HG03139 (cell line): ENCODE results near the gene USP9Y.
"Not testable (repeated sequence)": the region's sequence is repeated elsewhere in the genome, so short reads cannot be mapped to it uniquely, and the experiment has no call there.

Experiments used
- ATAC-seq: cut with Tn5 transposase; IDR thresholded peaks from one replicate; pipeline ENCODE4 v1.9.1; 2021; ENCODE audit not compliant: unreplicated experiment

The USP9Y gene, protein sequence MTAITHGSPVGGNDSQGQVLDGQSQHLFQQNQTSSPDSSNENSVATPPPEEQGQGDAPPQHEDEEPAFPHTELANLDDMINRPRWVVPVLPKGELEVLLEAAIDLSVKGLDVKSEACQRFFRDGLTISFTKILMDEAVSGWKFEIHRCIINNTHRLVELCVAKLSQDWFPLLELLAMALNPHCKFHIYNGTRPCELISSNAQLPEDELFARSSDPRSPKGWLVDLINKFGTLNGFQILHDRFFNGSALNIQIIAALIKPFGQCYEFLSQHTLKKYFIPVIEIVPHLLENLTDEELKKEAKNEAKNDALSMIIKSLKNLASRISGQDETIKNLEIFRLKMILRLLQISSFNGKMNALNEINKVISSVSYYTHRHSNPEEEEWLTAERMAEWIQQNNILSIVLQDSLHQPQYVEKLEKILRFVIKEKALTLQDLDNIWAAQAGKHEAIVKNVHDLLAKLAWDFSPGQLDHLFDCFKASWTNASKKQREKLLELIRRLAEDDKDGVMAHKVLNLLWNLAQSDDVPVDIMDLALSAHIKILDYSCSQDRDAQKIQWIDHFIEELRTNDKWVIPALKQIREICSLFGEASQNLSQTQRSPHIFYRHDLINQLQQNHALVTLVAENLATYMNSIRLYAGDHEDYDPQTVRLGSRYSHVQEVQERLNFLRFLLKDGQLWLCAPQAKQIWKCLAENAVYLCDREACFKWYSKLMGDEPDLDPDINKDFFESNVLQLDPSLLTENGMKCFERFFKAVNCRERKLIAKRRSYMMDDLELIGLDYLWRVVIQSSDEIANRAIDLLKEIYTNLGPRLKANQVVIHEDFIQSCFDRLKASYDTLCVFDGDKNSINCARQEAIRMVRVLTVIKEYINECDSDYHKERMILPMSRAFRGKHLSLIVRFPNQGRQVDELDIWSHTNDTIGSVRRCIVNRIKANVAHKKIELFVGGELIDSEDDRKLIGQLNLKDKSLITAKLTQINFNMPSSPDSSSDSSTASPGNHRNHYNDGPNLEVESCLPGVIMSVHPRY (N-terminal part only)

DNA sequence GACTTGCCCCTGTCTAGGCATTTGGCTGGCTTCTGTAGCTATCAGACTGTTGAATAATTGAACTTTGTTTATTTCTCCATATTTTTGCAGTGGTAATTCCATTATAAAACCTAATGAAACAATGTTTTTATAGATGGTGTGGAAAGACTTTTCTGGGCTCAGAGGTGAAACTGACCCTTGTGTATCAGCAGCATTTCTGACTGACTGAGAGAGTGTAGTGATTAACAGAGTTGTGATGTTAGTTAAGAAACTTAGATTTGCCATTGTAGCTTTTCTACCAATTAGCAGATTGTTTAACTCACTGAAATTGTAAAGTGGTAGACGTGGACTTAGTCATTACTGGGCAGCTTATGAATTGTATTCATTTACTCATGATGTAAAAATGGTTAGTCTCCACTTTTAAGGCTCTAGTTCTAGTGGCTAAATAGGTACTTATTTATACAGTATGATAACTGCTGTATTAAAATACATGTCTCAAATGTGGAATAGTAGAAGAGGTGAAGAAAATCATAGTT is at the start of gene USP9Y:
Gene USP9Y, plus strand, starts transcription at position 51 of the 515 bp plus-strand sequence. CDS start 8,217 bp downstream, outside the sequence.
- ATAC-seq: no peak

DNA sequence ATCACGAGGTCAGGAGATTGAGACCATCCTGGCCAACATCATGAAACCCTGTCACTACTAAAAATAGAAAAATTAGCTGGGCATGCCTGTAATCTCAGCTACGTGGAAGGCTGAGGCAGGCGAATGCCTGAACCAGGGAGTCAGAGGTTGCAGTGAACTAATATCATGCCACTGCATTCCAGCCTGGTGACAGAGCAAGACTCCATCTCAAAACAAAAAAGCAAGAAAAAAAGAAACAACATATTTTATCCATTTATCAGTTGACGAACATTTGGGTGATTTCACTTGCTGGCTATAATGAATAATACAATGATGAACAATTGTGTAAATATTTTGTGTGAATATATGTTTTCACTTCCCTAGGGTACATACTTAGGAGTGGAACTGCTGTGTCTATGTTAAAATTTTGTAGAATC is 49.4 kb upstream of the USP9Y start:
- ATAC-seq: no peak

DNA sequence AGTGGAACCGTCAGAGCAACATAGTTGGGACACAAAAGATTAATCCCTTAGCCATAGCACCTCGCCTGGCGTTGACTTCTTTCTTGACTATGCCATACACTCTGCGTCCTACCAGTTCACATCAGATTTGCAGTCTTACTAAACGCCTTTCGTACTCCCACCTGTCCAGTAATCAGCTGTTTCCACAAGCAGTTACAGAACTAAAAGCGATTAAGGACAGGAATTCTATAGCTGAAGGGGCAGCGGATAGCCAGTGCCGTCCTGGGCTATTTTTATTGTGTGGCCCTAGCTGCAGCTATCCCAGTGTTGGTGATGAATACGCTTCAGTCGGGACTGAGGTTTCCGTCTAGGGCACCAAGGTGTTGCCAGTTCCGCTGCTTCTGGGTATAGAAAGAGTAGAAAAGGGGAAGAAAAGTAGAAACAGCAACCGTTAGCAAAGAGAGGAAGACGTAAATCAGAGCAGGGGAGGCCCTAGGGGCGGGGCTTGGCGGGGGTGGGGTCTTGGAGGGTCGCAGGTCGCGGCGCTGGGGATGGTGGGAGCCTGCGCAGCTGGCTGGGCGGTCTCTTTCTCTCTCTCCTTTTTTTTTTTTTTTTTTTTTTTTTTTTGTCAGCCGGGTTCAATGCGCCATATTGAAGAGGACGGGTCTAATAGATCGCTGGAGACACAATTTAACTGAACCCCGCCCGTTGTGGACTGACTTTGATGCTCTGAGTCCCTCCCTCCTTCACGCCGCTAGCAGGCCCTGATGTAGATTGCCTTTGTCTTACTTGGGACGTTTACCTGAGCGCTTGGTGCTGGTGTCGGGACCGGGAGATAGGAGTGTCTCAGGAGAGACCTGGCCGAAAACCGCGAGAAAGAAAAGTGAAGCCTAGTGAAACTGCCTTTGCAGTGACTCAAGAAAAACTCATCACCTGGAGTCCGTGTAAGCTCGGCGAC is 39.0 kb upstream of the USP9Y start:
- ATAC-seq: peak; percentile 57

DNA sequence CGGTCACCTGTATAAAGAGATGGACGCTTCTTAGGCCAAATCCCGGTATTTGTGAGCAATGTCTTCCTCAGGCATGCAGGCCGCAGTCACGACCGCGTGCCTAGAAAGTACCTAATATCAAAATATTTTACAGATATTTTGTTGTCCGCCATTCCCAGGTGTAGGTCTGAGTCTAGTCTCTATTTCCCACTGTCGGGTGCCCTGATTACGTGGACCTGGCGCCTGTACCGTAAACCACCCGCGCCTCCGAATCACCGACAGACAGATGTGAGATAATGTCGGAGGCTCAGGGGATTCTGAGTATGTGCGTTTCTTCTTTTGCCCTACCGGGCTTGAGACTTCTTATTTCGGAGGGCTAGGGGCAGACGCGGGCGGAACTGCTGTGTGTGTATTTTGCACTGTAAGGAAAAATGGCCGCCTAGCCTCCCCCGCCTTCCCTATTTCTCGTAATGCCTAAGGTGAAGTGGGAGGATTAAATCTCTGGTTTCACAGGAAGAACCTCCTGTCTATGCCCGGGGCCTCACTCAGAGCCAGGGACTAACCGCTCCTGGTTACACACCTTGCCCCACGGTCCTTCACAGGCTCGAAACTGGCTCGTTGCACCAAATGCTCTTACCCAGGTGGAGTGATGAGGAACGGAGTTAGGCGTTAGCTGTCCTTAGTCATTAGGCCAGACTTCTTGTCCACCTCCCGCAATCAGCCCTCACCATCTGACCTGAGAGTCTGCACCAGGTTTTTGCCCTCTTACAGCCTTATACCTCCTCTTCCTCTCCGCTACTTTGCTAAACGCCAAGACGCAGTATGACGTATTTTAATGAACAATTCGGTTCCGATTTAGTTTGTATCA is 38.1 kb upstream of the USP9Y start:
- peak; percentile 54 for ATAC-seq

DNA sequence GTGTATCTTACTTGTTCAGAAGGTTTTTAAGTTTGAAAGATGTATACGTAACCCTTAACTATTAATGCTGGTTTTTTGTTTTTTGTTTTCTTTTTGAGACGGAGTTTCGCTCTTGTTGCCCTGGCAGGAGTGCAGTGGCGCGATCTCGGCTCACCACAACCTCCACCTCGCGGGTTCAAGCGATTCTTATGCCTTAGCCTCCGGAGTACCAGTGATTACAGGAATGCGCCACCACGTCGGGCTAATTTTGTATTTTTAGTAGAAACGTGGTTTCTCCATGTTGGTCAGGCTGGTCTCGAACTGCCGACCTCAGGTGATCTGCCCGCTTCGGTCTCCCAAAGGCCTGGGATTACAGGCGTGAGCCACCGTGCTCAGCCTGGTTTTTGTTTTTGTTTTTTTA is 37.2 kb upstream of the USP9Y start:
- not testable (repeated sequence) for ATAC-seq

DNA sequence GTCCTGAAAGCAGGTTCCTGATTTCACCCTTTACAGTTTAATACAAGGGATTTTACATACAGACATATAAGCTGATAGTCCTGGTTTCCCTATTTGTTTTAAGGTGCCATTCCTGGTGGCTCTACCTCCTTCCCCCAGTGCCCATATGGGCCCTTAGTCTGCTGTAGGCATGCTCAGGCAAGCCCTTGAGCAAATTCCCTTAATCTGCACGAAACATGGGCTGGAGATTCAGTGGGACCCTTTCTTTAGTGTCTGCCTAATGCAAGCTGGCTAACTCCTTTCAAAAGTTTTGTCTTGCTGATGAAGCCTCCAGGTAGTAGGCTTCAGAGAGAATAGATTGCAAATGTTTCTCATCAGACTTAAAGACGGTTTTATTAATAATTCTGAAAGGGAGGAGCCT is 22.9 kb upstream of the USP9Y start:
- ATAC-seq: no peak

DNA sequence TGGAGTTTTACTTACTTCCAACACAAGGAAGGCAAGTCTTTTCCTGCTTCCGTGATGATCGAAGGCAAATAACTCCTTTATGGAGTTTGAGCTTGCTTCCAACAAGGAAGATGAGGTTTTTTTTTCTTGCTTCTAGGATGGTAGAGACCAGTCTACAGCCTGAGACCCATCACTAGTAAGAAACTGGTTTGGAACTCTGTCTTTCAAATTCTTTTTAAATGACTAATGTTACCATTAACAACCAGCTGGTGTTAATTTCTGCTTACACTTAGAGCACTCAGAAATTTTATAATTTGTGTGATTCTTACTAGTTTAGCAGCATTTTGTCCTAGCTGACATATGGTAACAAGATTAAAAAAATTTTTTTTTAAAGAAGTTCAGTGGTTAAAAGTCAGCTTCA is 19.5 kb upstream of the USP9Y start:
- no peak for ATAC-seq

DNA sequence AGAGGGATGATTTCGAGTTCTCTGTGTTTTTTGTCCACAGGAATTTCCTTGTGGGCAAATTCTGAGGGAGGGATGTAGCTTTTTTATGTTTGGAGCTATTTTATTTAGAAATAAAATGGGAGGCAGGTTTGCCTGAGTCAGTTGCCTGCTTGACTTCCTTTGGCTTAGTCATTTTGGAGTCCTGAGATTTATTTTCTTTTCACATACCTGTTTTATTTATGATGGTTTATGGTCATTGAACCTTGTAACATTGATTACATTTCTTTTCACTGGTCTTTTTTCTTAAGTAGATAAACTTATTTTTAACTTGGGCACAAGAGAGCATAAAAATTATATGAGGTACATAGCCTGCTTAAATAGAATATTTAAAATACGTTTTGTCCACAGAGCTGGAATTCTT is 12.7 kb upstream of the USP9Y start:
- ATAC-seq: no peak

DNA sequence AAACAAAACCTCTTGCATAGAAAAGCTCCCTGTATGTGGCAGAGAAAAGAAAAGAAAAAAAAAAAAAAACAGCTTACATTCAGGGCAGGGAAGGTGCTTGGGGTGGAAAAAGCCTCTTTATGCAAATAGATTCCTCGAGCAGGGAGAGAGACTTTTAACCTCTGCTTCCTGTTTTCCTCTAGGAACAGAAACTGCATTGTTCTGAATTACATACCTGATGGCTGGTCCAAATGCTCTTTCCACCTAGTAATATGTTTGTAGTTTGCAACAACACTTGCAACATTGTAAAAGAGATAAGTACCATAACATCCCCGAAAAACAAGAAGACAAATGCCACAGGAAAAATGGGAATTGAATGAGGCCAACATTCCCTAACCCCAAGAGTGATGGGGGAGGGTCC is 944 bp upstream of the USP9Y start:
- no peak for ATAC-seq

DNA sequence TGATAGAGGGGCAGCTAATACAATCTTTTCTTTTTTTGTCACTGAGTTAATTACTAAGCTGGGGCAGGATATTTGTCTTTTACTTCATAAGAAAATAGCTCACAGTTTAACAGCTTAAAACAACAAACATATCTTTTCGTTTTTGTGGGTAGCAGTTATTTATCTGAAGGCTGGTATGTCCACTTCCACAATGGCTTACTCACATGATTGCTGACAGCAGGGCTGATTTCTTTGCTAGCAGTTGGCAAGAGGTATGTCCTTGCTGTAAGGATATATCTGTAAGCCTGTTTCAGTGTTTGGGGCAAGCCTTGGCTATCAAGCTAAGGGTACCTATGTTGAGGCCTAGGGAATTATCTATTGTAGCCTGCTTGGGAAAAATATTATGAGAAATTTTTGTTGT is 1.1 kb downstream of the USP9Y start:
- no peak for ATAC-seq

DNA sequence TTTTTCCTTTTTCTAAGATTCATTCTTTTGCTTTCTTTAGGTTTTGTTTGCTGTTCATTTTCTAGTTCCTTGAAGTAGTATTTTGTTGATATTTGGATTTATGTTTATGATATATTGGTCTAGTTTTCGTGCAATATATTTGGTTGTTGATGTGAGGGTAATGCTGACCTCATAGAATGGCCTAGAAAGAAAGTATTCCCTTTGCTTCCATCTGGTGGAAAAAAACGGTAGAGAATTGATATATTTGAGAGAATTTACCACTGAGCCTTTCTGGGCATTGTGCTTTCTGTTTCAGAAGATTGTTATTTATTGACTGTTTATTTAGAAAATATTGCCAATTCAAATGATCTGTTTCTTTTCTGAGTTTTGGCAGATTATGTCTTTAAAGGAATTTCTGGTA is 9.4 kb downstream of the USP9Y start:
- ATAC-seq: no peak

DNA sequence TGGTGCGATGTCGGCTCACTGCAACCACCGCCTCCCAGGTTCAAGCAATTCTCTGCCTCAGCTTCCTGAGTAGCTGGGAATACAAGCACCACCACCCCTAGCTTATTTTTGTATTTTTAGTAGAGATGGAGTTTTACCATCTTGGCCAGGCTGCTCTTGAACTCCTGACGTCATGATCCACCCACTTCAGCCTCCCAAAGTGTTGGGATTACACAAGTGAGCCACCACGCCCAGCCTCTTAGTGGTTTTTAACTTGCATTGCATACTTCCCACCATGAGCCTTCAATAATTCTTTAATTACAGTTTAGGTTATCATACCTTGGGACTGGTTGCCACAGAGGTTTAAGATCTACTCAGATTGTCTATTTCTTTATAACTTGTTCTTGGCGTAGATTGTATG is 14.3 kb downstream of the USP9Y start:
- no peak for ATAC-seq

DNA sequence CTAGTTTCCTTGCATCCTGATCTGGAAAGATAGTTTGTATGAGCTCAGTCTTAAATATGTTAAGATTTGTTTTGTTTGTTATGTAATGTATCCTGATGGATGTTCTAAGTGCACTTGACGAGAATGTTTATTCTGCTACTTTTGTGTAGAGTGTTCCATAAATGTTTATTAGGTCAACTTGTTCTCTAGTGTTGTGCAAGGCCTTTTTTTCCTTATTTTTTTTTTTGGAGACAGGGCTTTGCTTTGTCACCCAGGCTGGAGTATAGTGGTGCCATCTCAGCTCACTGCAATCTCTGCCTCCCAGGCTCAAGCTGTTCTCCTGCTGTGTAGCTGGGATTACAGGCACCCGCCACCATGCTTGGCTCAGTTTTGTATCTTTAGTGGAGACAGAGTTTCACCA is 28.7 kb downstream of the USP9Y start:
- ATAC-seq: no peak

DNA sequence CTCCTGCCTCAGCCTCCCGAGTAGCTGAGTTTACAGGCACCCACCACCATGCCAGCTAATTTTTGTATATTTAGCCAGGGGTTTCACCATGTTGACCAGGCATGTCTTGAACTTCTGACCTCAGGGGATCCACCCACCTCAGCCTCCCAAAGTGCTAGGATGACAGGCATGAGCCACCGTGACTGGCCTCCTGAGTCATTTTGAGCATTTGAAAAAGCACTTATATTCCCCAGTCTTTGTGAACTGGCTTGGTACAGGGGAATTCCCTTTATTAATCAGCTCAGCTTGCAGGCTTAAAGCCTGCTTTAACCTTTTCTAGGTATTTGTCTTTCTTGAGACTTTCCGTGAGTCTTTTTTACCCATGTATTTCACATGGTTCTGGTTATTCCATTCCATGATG is 32.6 kb downstream of the USP9Y start:
- ATAC-seq: no peak

DNA sequence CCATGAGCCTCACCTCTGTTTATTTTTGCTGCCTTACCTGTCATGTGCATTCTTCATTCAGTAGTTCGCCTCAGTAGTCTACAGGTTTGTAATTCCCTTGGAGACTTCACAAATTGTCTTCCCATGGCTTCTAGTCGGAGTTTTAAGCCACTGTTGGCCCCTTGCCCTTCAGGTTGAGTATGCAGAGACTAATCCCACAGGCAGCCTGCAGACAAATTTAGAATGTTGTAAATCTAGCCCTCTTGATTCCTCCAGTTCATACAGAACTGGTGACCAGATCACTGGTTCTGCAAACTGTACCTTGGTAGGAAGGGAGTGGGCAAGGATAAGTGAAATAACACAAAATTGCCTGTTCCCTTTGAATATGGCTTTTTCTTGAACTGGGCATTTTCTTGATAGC is 33.0 kb downstream of the USP9Y start:
- ATAC-seq: no peak

DNA sequence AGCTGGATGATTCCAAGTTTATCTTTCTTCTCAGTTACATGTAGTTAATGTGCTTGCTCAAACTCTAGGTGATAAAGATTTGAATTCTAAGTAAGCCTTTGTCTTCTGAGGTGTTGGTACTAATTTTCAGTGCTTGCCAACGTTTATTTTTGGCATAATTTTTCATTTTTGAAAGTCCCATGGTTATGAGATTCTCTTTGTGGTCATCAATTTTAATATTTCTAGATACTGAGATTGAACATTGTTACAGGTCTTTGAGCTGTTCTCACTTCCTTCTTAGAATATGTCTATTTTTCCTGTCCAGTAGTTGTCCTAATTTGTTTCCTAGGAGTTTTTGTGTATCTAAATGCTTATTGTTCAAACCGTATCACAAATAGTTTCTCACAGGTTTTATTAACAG is 40.4 kb downstream of the USP9Y start:
- no peak for ATAC-seq

DNA sequence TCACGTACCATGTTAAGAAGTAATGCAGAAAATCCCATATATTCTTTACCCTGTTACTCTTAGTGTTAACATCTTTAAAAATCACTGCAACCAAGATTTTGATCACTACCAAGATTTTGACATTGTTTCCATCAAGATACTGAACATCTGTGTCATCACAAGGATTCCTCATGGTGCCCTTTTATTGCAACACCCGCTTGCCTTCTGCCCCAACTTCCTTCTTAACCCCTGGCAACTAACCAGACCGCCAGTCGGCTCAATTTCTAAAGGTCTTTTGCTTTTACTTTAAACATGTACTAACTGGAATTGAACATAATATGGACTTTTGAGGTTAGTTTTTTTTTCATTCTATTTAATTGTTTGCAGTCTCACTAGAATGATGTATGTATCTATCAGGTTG is 41.7 kb downstream of the USP9Y start:
- no peak for ATAC-seq

DNA sequence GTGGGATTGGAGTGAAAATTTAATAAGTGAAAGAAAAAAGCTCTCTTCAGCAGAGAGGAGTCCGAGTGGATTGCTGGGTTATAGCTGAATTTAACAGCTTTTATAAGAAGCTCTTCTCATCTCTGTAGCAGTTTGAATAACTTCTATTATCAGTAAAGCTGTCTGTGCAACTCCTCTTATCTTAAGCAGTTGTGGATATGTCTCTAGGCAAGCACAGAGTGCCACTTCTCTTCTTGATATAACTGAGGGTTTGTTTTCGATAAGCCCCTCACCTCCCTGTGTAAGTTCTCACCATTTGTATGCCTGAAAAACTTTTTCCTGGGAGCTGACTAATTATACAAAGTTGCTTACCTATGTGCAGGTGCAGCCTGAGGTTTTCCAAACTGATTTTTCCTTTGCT is 43.1 kb downstream of the USP9Y start:
- ATAC-seq: no peak

DNA sequence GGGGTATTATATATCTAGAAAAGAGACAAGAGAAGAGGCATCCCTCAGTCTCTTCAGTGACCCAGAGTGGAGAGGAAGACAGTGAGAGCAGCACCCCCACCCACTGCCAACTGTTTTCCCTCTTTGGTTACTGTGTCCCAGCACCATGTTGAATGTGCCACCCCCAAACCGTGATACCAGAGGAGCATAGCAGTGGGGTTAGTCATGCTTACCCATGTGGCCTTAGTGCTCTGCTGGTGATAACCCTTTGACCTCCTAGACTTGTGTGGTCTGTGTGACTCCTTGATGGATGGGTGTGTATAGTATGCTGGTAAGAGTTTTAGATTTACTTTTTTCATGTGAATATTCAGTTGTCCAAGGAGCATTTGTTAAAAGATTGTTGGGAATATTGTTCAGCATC is 48.3 kb downstream of the USP9Y start:
- ATAC-seq: no peak

DNA sequence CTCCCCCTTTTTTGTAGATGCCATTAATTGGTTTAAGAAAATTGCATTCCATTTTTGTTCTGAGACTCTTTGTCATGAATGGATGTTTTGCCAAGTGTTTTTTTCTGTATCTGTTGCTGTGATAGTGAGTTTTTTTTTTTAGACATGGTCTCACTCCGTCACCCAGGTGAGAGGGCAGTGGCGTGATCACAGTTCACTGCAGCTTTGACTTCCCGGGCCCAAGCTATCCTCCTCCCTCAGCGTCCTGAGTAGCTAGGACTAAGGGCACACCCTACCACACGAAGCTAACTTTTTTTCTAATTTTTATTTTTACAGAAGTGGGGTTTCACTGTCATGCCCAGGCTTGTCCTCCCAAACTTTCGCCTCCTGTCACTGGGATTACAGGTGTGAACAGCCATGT is 51.8 kb downstream of the USP9Y start:
- ATAC-seq: no peak
